ENCODE measurements around the gene B3GNT8.
"Not testable (repeated sequence)": the region's sequence is repeated elsewhere in the genome, so short reads cannot be mapped to it uniquely, and the experiment has no call there.

The B3GNT8 gene

DNA sequence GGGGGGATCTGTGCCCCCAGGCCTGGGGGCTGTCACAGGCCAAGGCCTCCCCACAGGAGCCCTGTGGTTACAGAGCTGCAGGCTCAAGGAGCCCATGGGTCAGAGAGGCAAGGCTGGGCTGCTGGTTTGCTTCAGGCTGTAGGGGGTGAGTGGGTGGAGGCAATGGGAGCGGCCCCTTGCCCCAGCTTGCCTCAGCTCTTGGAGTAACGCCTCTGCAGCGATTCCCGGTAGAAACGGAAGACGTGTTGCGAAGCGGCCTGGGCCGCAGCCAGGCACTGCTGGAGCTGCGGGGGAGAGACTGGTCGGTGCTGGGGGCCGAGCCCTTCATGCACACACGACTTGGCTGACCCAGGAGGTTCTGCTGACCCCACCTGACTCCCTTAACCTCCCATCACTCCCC is 40.7 kb downstream of the B3GNT8 start:
- ATAC-seq: no peak
- TF ChIP-seq TCF4 (CRISPR knock-in tag; IDR thresholded peaks at IDR 0.05; ENCODE audit: borderline replicate concordance) (no peak), OSR1 (CRISPR knock-in tag; IDR thresholded peaks at IDR 0.05) (no peak), ZC3H10 (CRISPR knock-in tag; IDR thresholded peaks at IDR 0.05) (no peak), ESRRG (CRISPR knock-in tag; IDR thresholded peaks at IDR 0.05) (no peak), SNAI2 (CRISPR knock-in tag; IDR thresholded peaks at IDR 0.05) (no peak), ZNF565 (CRISPR knock-in tag; conservative IDR thresholded peaks at IDR 0.05; ENCODE audit: low read depth) (no peak), GLIS3 (CRISPR knock-in tag; IDR thresholded peaks at IDR 0.05) (no peak), ARNTL (CRISPR knock-in tag; IDR thresholded peaks at IDR 0.05; ENCODE audit: borderline replicate concordance, low read depth) (no peak), ZNF70 (CRISPR knock-in tag; IDR thresholded peaks at IDR 0.05) (no peak), BACH2 (CRISPR knock-in tag; IDR thresholded peaks at IDR 0.05; ENCODE audit: borderline replicate concordance) (no peak), PPARA (CRISPR knock-in tag; IDR thresholded peaks at IDR 0.05; ENCODE audit: borderline replicate concordance) (no peak), TOX (CRISPR knock-in tag; IDR thresholded peaks at IDR 0.05; ENCODE audit: borderline replicate concordance) (no peak), ZFP30 (CRISPR knock-in tag; IDR thresholded peaks at IDR 0.05) (no peak), ZNF8 (CRISPR knock-in tag; IDR thresholded peaks at IDR 0.05) (no peak), RARB (CRISPR knock-in tag; IDR thresholded peaks at IDR 0.05) (no peak)
- TF ChIP-seq, protein P1, sequence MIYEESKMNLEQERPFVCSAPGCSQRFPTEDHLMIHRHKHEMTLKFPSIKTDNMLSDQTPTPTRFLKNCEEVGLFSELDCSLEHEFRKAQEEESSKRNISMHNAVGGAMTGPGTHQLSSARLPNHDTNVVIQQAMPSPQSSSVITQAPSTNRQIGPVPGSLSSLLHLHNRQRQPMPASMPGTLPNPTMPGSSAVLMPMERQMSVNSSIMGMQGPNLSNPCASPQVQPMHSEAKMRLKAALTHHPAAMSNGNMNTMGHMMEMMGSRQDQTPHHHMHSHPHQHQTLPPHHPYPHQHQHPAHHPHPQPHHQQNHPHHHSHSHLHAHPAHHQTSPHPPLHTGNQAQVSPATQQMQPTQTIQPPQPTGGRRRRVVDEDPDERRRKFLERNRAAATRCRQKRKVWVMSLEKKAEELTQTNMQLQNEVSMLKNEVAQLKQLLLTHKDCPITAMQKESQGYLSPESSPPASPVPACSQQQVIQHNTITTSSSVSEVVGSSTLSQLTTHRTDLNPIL (CRISPR knock-in tag; IDR thresholded peaks at IDR 0.05; ENCODE audit: low read depth): no peak
- TF ChIP-seq, protein P2, sequence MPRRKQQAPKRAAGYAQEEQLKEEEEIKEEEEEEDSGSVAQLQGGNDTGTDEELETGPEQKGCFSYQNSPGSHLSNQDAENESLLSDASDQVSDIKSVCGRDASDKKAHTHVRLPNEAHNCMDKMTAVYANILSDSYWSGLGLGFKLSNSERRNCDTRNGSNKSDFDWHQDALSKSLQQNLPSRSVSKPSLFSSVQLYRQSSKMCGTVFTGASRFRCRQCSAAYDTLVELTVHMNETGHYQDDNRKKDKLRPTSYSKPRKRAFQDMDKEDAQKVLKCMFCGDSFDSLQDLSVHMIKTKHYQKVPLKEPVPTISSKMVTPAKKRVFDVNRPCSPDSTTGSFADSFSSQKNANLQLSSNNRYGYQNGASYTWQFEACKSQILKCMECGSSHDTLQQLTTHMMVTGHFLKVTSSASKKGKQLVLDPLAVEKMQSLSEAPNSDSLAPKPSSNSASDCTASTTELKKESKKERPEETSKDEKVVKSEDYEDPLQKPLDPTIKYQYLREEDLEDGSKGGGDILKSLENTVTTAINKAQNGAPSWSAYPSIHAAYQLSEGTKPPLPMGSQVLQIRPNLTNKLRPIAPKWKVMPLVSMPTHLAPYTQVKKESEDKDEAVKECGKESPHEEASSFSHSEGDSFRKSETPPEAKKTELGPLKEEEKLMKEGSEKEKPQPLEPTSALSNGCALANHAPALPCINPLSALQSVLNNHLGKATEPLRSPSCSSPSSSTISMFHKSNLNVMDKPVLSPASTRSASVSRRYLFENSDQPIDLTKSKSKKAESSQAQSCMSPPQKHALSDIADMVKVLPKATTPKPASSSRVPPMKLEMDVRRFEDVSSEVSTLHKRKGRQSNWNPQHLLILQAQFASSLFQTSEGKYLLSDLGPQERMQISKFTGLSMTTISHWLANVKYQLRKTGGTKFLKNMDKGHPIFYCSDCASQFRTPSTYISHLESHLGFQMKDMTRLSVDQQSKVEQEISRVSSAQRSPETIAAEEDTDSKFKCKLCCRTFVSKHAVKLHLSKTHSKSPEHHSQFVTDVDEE (CRISPR knock-in tag; IDR thresholded peaks at IDR 0.05): no peak
- TF ChIP-seq, protein P3, sequence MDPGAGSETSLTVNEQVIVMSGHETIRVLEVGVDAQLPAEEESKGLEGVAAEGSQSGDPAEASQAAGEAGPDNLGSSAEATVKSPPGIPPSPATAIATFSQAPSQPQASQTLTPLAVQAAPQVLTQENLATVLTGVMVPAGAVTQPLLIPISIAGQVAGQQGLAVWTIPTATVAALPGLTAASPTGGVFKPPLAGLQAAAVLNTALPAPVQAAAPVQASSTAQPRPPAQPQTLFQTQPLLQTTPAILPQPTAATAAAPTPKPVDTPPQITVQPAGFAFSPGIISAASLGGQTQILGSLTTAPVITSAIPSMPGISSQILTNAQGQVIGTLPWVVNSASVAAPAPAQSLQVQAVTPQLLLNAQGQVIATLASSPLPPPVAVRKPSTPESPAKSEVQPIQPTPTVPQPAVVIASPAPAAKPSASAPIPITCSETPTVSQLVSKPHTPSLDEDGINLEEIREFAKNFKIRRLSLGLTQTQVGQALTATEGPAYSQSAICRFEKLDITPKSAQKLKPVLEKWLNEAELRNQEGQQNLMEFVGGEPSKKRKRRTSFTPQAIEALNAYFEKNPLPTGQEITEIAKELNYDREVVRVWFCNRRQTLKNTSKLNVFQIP (CRISPR knock-in tag; IDR thresholded peaks at IDR 0.05; ENCODE audit: borderline replicate concordance, low read depth): no peak
- TF ChIP-seq, protein P4, sequence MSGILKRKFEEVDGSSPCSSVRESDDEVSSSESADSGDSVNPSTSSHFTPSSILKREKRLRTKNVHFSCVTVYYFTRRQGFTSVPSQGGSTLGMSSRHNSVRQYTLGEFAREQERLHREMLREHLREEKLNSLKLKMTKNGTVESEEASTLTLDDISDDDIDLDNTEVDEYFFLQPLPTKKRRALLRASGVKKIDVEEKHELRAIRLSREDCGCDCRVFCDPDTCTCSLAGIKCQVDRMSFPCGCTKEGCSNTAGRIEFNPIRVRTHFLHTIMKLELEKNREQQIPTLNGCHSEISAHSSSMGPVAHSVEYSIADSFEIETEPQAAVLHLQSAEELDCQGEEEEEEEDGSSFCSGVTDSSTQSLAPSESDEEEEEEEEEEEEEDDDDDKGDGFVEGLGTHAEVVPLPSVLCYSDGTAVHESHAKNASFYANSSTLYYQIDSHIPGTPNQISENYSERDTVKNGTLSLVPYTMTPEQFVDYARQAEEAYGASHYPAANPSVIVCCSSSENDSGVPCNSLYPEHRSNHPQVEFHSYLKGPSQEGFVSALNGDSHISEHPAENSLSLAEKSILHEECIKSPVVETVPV (CRISPR knock-in tag; IDR thresholded peaks at IDR 0.05): no peak
- TF ChIP-seq, protein P5, sequence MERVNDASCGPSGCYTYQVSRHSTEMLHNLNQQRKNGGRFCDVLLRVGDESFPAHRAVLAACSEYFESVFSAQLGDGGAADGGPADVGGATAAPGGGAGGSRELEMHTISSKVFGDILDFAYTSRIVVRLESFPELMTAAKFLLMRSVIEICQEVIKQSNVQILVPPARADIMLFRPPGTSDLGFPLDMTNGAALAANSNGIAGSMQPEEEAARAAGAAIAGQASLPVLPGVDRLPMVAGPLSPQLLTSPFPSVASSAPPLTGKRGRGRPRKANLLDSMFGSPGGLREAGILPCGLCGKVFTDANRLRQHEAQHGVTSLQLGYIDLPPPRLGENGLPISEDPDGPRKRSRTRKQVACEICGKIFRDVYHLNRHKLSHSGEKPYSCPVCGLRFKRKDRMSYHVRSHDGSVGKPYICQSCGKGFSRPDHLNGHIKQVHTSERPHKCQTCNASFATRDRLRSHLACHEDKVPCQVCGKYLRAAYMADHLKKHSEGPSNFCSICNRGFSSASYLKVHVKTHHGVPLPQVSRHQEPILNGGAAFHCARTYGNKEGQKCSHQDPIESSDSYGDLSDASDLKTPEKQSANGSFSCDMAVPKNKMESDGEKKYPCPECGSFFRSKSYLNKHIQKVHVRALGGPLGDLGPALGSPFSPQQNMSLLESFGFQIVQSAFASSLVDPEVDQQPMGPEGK (CRISPR knock-in tag; IDR thresholded peaks at IDR 0.05; ENCODE audit: borderline replicate concordance): no peak

DNA sequence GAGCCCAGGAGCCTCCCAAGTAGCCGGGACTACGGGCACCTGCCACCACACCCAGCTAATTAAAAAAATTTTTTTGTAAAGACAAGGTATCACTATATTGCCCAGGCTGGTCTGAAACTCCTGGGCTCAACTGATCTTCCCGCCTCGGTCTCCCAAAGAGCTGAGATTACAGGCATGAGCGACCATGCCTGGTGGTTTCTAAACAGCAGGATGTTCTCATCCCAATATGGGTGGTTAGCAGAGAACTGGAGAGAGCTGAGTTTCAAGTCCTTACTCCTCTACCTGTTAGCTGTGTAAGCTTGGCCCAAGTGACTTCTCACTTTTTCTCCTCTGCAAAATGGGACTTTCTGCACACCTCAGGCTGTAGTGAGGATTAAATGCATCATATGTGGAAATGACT is 42.8 kb downstream of the B3GNT8 start:
- TF ChIP-seq, protein P5 (CRISPR knock-in tag; IDR thresholded peaks at IDR 0.05; ENCODE audit: borderline replicate concordance): no peak
- TF ChIP-seq ESRRG (CRISPR knock-in tag; IDR thresholded peaks at IDR 0.05) (no peak), SNAI2 (CRISPR knock-in tag; IDR thresholded peaks at IDR 0.05) (no peak), TCF4 (CRISPR knock-in tag; IDR thresholded peaks at IDR 0.05; ENCODE audit: borderline replicate concordance) (no peak), ZNF8 (CRISPR knock-in tag; IDR thresholded peaks at IDR 0.05) (no peak), ARNTL (CRISPR knock-in tag; IDR thresholded peaks at IDR 0.05; ENCODE audit: borderline replicate concordance, low read depth) (no peak)
- ATAC-seq: no peak

DNA sequence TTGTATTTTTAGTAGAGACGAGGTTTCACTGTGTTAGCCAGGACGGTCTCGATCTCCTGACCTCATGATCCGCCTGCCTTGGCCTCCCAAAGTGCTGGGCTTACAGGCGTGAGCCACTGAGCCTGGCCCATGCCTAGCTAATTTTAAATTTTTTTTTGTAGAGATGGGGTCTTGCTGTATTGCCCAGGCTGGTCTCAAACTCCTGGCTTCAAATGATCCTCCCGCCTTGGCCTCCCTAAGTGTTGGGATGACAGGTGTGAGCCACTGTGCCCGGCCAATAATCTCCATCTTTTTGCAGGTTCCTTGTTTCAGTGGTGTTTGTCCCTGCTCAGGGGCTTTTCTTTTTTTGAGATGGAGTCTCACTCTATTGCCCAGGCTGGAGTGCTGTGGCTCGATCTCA is 45.6 kb downstream of the B3GNT8 start:
- ATAC-seq: not testable (repeated sequence)

All from SK-N-SH treated with all-trans-retinoic acid at 6 μM for 48 hours (cell line).